GM12878 (cell line): ENCODE measurements around the gene ADGRE1. TPM values are rescaled to one million over a fixed set of nuclear protein-coding genes. Genes with fewer than 3 reads are reported as not detected.

Source experiments
- ATAC-seq: fragments of 200-7000 bp; cut with Tn5 transposase; 3 replicates; pipeline ENCODE4 v1.9.1; 2020; ENCODE audit warnings: mild to moderate bottlenecking, moderate library complexity
- BruUV-seq: library from RNA; stranded (reverse); fragments of 400-500 nt; replicated peaks from 2 replicates; lab custom pipeline; 2021; lab: Mats Ljungman, UMichigan
- CTCF ChIA-PET: fragments of 300-600 bp; sonication (Branson Sonifier 250); formaldehyde crosslinking; extraction: SDS; loops from one replicate; lab custom pipeline; 2021; ENCODE audit warnings: inconsistent platforms; lab: Yijun Ruan, JAX
- POLR2A ChIA-PET: fragments of 350-600 bp; formaldehyde crosslinking; extraction: SDS; loops from one replicate; lab custom pipeline; 2021; ENCODE audit warnings: inconsistent platforms; lab: Charles Lee
- RAD21 ChIA-PET: fragments of 300-600 bp; sonication (Branson Sonifier 250); formaldehyde crosslinking; loops from one replicate; lab custom pipeline; 2023; ENCODE audit warnings: antibody characterized with exemption; ENCODE audit not compliant: unreplicated experiment; lab: Charles Lee
- SMC1A ChIA-PET: fragments of 300-600 bp; sonication (Branson Sonifier 250); formaldehyde crosslinking; loops from one replicate; lab custom pipeline; 2023; ENCODE audit not compliant: unreplicated experiment, uncharacterized antibody; lab: Charles Lee
- DNase-seq: peaks from one replicate; pipeline ENCODE4 v3.0.0-alpha.2; 2011; ENCODE audit warnings: low read depth, low spot score
- FAIRE-seq: peaks from 3 replicates; lab custom pipeline; 2011; peaks lifted over from hg19 to GRCh38; lab: Jason Lieb, UNC
- H2AFZ ChIP-seq: 2 replicates; pipeline ENCODE4 v1.6.0; 2011; ENCODE audit warnings: low read depth, low read length, control low read depth; ENCODE audit not compliant: control insufficient read depth
- H3K27ac ChIP-seq: 2 replicates; pipeline ENCODE4 v1.5.1; 2011; ENCODE audit warnings: control low read depth; ENCODE audit not compliant: control insufficient read depth, insufficient read depth
- H3K27me3 ChIP-seq, 2 experiments: replicated peaks in 1 of 2; 2 replicates each; pipeline versions ENCODE4 v1.6.0 to v1.6.1; 2011; ENCODE audit warnings: low read length in 1 of 2; ENCODE audit not compliant: control insufficient read depth in 2 of 2, insufficient read depth in 2 of 2
- H3K36me3 ChIP-seq, 2 experiments: 2 replicates each; pipeline ENCODE4 v1.5.1; 2011; ENCODE audit warnings: low read length in 1 of 2; ENCODE audit not compliant: control insufficient read depth in 2 of 2, insufficient read depth in 2 of 2
- H3K4me1 ChIP-seq: 2 replicates; pipeline ENCODE4 v1.6.1; 2011; ENCODE audit warnings: mild to moderate bottlenecking, low read length, moderate library complexity, mixed read lengths; ENCODE audit not compliant: control insufficient read depth, insufficient read depth
- H3K4me2 ChIP-seq: 2 replicates; pipeline ENCODE4 v1.6.0; 2011; ENCODE audit warnings: control low read depth; ENCODE audit not compliant: control insufficient read depth, insufficient read depth
- H3K4me3 ChIP-seq: fragments of 200-600 bp; sonication (generic); 2 replicates; pipeline ENCODE4 v1.5.1; 2016
- H3K79me2 ChIP-seq: 2 replicates; pipeline ENCODE4 v1.6.0; 2011; ENCODE audit warnings: low read length; ENCODE audit not compliant: control insufficient read depth, insufficient read depth
- H3K9ac ChIP-seq: 2 replicates; pipeline ENCODE4 v1.8.0; 2011; ENCODE audit warnings: low read length, control low read depth, mixed read lengths; ENCODE audit not compliant: control insufficient read depth, insufficient read depth
- H3K9me3 ChIP-seq: replicated peaks from 3 replicates; pipeline ENCODE4 v1.5.1; 2011; ENCODE audit warnings: mild to moderate bottlenecking, low read length; ENCODE audit not compliant: control insufficient read depth, insufficient read depth
- H4K20me1 ChIP-seq: 2 replicates; pipeline ENCODE4 v1.6.0; 2011; ENCODE audit not compliant: control insufficient read depth, insufficient read depth
- BHLHE40 ChIP-seq, 2 experiments: fragments of 450-650 bp in 1 of 2; IDR thresholded peaks; 2 replicates each; pipeline ENCODE4 v1.6.1; 2011 to 2017; ENCODE audit warnings: low read depth in 2 of 2, borderline replicate concordance in 1 of 2, improper control_type of control experiment in 1 of 2, low read length in 1 of 2, mild to moderate bottlenecking in 1 of 2
- FOS ChIP-seq: IDR thresholded peaks from 3 replicates; pipeline ENCODE4 v1.6.1; 2011; ENCODE audit warnings: borderline replicate concordance; ENCODE audit not compliant: insufficient read length; ENCODE audit errors: extremely low read depth
- GATAD2B ChIP-seq: fragments of 450-650 bp; conservative IDR thresholded peaks from 2 replicates; pipeline ENCODE4 v1.6.1; 2017; ENCODE audit warnings: low read depth, mild to moderate bottlenecking, moderate library complexity
- KDM1A ChIP-seq: fragments of 200-600 bp; sonication (generic); IDR thresholded peaks from 2 replicates; pipeline ENCODE4 v1.6.1; 2016; ENCODE audit warnings: borderline replicate concordance
- NFXL1 ChIP-seq: fragments of 450-650 bp; IDR thresholded peaks from 2 replicates; pipeline ENCODE4 v1.6.1; 2017; ENCODE audit warnings: antibody characterized with exemption, mild to moderate bottlenecking, borderline replicate concordance
- SUZ12 ChIP-seq: fragments of 200-600 bp; sonication (generic); IDR thresholded peaks from one replicate; pipeline ENCODE4 v1.6.1; 2018; ENCODE audit warnings: antibody characterized with exemption, mild to moderate bottlenecking; ENCODE audit not compliant: unreplicated experiment
- WGBS: methylation state at CpG from one replicate; pipeline ENCODE4 v1.1.6; 2016; ENCODE audit warnings: low lambda C conversion rate; ENCODE audit not compliant: insufficient replicate concordance, insufficient coverage; ENCODE audit errors: missing lambda C conversion rate; 5-methylcytosine and 5-hydroxymethylcytosine counted together
- in situ Hi-C: fragments of 300-500 bp; cut with MboI; formaldehyde crosslinking; loops from 9 replicates; pipeline ENCODE4 v1.14.3; 2018; ENCODE audit warnings: mixed read lengths
- intact Hi-C: fragments of 100-400 bp; cut with micrococcal nuclease; formaldehyde crosslinking; loops from one replicate; pipeline ENCODE4 v1.14.2; 2022; ENCODE audit not compliant: unreplicated experiment
- polyA plus RNA-seq, 11 experiments: library from polyadenylated mRNA; depleted of rRNA in 4 of 11; unstranded in 6 of 11; stranded (reverse) in 5 of 11; fragments of >200 nt; fragmentation: Nextera tagmentation in 4 of 11; fragmentation: Illumina TruSeq in 1 of 11; extraction: Ambion mirVana in 4 of 11; extraction: Trizol in 1 of 11; gene quantifications; 1 replicate in 1 of 11; 2 replicates in 10 of 11; pipeline versions ENCODE4 v1.2.1 to v1.2.3, GENCODE V29; 2011 to 2016; ENCODE audit warnings: inconsistent platforms in 2 of 11, missing spikeins in 2 of 11, low read depth in 1 of 11
- total RNA-seq, 4 experiments: library from RNA; depleted of rRNA in 3 of 4; stranded (reverse); fragments of >200 nt in 3 of 4; fragmentation: Illumina TruSeq in 1 of 4; extraction: Trizol in 1 of 4; gene quantifications; 2 replicates each; pipeline versions ENCODE4 v1.2.1 to v1.2.3, GENCODE V29; 2013 to 2021
- TF ChIP-seq, protein P1 (sequence below): fragments of 150-350 bp; IDR thresholded peaks from 2 replicates; pipeline ENCODE4 v1.6.1; 2016; ENCODE audit warnings: low read depth, low read length

The ADGRE1 gene
- total and polyA plus RNA-seq, 10 of the 15 experiments (the other 5 are each of a cell fraction or from before 2014, with no cell fraction given): 7.9 to 35.7 (median 9.9) TPM

DNA sequence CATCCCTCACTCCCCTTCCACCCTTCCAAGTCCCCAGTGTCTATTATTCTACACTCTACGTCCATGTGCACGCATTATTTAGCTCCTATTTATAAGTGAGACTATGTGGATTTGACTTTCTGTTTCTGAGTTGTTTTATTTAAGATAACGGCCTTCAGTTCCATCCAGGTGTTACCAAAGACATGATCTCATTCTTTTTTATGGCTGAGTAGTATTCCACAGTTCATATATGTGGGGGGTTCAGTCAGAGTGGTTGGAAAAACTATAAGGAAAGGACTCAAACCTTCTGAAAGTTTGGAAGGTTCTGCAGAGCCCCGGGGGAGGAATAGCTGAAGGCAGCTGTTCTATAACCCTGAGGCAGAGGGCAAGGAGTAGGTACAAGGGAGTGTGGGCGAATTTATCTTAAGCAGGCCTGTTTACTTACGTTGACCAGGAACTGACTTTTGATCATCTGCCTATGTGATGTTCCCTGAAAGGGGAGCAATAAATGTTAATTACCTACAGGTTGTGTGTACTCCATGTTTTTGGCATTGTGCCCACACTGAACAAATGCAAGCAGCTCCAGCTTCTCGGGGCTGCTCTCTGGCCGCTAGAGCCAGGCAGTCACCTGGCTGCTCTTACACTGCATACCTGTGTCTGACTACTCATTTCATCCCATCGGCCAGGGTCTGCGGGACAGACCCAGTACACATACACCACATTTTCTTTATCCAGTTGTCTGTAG is 13.5 kb upstream of the ADGRE1 start (continued):
- TF ChIP-seq GATAD2B: no peak
- TF ChIP-seq, all 136 proteins: peak for 0

DNA sequence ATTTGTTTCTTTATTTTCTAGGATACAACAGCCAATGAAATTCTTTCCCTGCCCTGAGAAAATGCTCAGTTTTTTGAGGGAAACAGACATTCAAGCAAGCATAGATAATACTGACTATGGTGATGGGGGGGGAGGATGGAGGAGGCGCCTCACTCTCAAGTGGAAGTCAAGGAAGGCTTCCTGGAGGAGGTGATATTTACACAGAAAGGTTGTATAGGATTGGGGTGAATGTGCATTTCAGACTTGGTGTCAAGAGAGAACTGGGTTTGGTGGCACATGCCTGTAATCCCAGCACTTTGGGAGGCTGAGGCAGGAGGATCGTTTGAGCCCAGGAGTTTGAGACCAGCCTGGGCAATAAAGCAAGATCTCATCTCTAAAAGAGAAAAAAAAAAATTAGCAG is 12.2 kb upstream of the ADGRE1 start:
- ChIA-PET SMC1A (no interaction called here), CTCF (interaction anchor here (0.7 to 1.5 kb wide), 2 partner anchors 10 to 693 kb away, joined by 3 to 8 read pairs; no protein-coding TSS in a partner anchor), POLR2A (no interaction called here), RAD21 (interaction anchor here (0.7 kb wide), 1 partner anchor 12 kb away, joined by 4 read pairs; no protein-coding TSS in a partner anchor)
- FAIRE-seq (no peak), ATAC-seq (no peak), DNase-seq (no peak)
- H3K27ac ChIP-seq: no peak overlapping the region
- no peak overlapping the region for H2AFZ ChIP-seq
- WGBS: 89% methylated on average over 2 of the region's 2 CpGs
- intact Hi-C loops (no loop called here), in situ Hi-C loops (no loop called here)
- no peaks in the 10 kb centered on the region for H3K4me1 ChIP-seq
- H3K9ac ChIP-seq: no peak overlapping the region
- TF ChIP-seq FOS (no peak), BHLHE40 (IDR thresholded peaks at IDR 0.05; ENCODE audit: borderline replicate concordance in 1 of 2, low read depth in 2 of 2, low read length in 1 of 2) (no peak), SUZ12 (no peak), KDM1A (no peak), NFXL1 (no peak)
- TF ChIP-seq, protein P1, sequence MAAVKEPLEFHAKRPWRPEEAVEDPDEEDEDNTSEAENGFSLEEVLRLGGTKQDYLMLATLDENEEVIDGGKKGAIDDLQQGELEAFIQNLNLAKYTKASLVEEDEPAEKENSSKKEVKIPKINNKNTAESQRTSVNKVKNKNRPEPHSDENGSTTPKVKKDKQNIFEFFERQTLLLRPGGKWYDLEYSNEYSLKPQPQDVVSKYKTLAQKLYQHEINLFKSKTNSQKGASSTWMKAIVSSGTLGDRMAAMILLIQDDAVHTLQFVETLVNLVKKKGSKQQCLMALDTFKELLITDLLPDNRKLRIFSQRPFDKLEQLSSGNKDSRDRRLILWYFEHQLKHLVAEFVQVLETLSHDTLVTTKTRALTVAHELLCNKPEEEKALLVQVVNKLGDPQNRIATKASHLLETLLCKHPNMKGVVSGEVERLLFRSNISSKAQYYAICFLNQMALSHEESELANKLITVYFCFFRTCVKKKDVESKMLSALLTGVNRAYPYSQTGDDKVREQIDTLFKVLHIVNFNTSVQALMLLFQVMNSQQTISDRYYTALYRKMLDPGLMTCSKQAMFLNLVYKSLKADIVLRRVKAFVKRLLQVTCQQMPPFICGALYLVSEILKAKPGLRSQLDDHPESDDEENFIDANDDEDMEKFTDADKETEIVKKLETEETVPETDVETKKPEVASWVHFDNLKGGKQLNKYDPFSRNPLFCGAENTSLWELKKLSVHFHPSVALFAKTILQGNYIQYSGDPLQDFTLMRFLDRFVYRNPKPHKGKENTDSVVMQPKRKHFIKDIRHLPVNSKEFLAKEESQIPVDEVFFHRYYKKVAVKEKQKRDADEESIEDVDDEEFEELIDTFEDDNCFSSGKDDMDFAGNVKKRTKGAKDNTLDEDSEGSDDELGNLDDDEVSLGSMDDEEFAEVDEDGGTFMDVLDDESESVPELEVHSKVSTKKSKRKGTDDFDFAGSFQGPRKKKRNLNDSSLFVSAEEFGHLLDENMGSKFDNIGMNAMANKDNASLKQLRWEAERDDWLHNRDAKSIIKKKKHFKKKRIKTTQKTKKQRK: no peak
- BruUV-seq: no TSS peak
- no peak overlapping the region for H3K4me2 ChIP-seq
- H3K9me3 ChIP-seq: no peaks in the 10 kb centered on the region; the same call in 2 of the 3 replicates
- no peaks in the 10 kb centered on the region for H4K20me1 ChIP-seq
- no peak overlapping the region for H3K4me3 ChIP-seq
- no peaks in the 10 kb centered on the region; a peak in 2 of 4 replicates for H3K27me3 ChIP-seq
- H3K79me2 ChIP-seq: no peaks in the 10 kb centered on the region
- no peaks in the 10 kb centered on the region for H3K36me3 ChIP-seq
